KOPT-K1 (cell line): ENCODE measurements around the gene EXD2.

Source experiments
- H3K27ac ChIP-seq: fragments of 200-600 bp; sonication (generic); 2 replicates; pipeline ENCODE4 v1.5.1; 2016; ENCODE audit warnings: antibody characterized with exemption, mild to moderate bottlenecking, low read depth, low read length; ENCODE audit not compliant: poor library complexity, severe bottlenecking
- H3K36me3 ChIP-seq: fragments of 200-600 bp; sonication (generic); 2 replicates; pipeline ENCODE4 v1.5.1; 2017; ENCODE audit warnings: antibody characterized with exemption, mild to moderate bottlenecking, low read length, moderate library complexity; ENCODE audit not compliant: insufficient read depth
- H3K9me3 ChIP-seq: fragments of 200-600 bp; sonication (generic); 2 replicates; pipeline ENCODE4 v1.5.1; 2017; ENCODE audit warnings: antibody characterized with exemption, low read length, mild to moderate bottlenecking; ENCODE audit not compliant: insufficient read depth, poor library complexity, severe bottlenecking

The EXD2 gene

DNA sequence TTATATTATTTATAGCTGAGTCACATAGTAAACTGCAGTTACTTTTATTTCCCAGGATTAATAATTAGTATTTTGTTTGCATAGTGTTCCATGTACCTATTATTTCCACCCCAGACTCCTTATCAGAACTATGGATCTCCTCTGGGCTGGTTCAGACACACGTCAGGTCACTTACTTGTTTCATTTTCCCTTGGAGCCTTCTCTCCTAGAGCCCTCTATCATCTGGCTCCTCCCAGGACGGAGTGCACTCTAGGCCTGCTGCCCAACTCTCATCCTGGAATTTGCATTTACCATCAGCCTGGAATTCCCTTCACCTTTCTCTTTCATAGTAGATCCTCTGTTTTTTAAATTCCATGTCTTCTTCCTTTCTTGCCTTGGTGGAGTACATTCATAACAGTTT is 40.2 kb downstream of the EXD2 start:
- H3K36me3 ChIP-seq = peaks cover 5% of the 10 kb centered on the region; the same call in 1 of the 2 replicates
- H3K9me3 ChIP-seq = no peaks in the 10 kb centered on the region
- H3K27ac ChIP-seq = no peak overlapping the region

DNA sequence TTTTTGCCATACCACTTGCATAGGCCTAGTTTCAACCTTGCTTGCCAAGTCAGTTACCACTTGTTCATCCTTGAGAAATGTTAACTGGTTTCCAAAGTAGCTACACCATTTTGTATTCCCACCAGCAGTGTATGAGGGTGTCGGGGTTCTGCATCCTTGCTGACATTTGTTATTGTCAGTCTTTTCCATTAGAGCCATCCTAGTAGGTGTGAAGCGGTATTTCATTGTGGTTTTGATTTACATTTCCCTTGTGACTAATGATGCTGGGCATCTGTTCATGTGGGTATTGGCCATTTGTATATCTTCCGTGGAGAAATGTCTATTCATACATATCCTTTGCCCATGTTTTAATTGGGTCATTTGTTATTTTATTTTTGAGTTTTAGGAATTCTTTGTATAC is 41.1 kb downstream of the EXD2 start:
- Histone ChIP-seq H3K9me3 (no peaks in the 10 kb centered on the region), H3K36me3 (peaks cover 12% of the 10 kb centered on the region), H3K27ac (no peak overlapping the region)

DNA sequence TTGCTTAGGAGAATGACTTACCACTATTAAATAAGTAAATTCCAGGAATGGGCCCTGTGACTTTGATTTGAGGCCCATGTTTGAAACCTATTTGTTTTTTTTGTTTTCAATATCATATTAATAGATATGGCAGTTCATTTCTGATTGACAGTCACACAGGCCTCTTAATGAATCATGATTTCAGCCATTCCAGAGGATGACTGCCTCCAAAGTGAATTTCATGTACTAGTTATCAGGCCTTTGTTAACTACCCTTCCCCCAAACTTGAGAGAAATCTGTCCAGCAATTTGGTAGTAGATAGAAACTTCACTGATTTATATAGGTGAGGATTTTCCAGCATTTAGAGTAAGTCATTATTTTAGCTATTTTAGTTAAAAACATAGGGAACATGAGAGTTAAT is 42.8 kb downstream of the EXD2 start:
- Histone ChIP-seq H3K9me3 (no peaks in the 10 kb centered on the region), H3K27ac (no peak overlapping the region), H3K36me3 (peaks cover 25% of the 10 kb centered on the region)

DNA sequence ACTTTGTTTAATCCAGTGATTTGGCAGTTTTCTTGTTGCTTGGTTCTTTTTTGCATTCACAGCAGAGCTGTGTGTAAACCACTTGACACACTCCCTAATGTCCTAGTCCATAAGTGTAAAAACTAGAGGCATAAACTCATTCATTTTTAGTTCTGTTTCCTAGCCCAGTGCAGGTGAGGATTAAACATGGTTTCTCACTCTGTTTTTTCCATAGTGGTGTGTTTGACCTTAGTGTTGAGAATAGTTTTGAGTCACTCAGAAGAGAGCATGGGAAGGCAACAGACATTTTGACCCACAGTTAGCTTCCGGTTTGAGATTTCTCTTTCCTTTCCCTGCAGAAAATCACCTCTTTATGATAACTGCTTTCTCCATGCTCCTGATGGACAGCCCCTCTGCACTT is 44.4 kb downstream of the EXD2 start:
- peaks cover 25% of the 10 kb centered on the region for H3K36me3 ChIP-seq
- no peak overlapping the region for H3K27ac ChIP-seq
- no peaks in the 10 kb centered on the region for H3K9me3 ChIP-seq

DNA sequence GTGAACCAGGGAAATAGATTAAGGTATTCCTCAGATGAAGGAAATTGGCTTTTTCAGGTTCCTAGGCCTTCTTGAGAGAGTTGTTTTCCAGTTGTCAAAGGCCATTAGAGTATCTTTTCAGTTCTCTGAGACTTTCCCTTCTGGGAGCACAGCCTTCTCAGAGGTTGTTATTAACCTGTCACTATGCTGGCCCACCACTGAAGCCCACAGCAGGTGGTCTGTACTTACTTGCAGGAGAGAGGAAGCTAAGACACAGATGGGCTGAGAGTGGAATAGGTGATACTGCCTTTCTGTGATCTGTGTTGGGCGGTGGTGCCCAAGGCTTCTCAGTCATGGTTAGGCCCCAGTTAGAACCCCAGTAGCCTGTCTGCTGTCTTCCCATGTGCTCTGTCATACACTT is 45.8 kb downstream of the EXD2 start:
- H3K9me3 ChIP-seq = no peaks in the 10 kb centered on the region
- no peak overlapping the region for H3K27ac ChIP-seq
- H3K36me3 ChIP-seq = peaks cover 25% of the 10 kb centered on the region

DNA sequence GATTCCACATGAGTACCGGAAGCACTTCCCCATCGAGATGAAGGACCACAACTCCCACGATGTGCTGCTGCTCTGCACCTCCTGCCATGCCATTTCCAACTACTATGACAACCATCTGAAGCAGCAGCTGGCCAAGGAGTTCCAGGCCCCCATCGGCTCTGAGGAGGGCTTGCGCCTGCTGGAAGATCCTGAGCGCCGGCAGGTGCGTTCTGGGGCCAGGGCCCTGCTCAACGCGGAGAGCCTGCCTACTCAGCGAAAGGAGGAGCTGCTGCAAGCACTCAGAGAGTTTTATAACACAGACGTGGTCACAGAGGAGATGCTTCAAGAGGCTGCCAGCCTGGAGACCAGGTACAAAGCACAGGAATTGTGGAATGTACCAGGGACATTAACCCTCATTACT is 46.3 kb downstream of the EXD2 start:
- Histone ChIP-seq H3K27ac (no peak overlapping the region), H3K36me3 (peaks cover 25% of the 10 kb centered on the region), H3K9me3 (no peaks in the 10 kb centered on the region)

DNA sequence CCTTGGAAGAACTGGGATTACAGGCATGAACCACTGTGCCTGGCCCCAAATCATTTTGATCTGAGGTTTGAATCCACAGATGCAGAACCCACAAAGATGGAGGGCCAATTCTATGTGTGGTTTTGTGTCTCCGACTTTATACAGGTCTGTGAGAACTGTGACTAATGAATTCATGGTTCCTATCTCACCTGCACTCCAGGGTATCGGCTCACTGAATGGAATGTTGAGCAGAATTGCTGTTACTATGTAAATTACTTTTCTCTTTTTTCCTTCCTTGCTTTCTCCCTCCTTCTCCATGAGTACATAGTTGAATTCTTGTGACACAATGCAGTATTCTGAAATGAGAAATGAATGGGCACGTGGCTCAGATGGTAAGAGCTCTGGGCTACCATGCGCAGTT is 47.6 kb downstream of the EXD2 start:
- Histone ChIP-seq H3K27ac (no peak overlapping the region), H3K9me3 (no peaks in the 10 kb centered on the region), H3K36me3 (peaks cover 25% of the 10 kb centered on the region)

DNA sequence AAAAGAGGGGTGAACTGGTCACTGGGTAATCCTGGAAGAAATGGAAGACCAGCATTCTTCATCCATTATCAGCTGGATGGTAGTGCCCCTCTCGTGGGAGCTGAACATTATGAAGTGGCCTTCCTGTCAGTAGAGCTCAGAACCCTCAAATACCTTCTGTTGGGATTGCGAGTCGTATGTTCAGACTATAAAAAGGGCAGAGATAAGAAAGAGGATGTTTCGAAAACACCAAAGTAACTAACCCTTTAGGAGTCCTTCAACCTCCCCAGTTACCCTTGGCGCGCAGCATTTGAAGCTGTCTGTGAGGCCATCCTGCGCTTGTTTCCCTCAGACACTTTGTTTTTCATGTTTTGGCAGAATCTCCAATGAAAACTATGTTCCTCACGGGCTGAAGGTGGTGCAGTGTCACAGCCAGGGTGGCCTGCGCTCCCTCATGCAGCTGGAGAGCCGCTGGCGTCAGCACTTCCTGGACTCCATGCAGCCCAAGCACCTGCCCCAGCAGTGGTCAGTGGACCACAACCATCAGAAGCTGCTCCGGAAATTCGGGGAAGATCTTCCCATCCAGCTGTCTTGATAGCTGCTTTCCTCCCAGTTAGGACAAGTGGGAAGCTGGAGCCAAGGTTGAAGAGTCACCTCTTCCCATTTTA is 49.4 kb downstream of the EXD2 start:
- peaks cover 25% of the 10 kb centered on the region for H3K36me3 ChIP-seq
- no peak overlapping the region for H3K27ac ChIP-seq
- H3K9me3 ChIP-seq = no peaks in the 10 kb centered on the region

DNA sequence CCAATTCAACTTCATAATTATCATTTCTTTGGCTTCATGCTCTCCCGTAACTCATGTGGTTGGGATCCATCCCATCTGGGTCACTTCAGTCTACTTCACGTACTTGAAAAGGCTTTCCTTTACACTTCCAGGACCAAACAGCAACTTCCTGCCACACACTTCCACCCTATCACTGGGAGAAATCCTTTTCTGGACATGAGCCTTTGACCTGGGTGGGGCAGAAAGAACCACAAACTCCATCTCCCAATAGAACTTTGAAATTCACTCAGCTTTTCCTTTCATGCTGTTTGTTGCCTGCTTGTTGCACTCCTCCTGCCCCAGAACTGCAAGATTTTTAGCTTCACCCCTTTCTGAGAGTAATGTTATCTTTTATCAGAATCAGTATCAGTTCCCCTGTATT is 50.3 kb downstream of the EXD2 start:
- peaks cover 20% of the 10 kb centered on the region; the same call in 1 of the 2 replicates for H3K36me3 ChIP-seq
- no peaks in the 10 kb centered on the region for H3K9me3 ChIP-seq
- no peak overlapping the region for H3K27ac ChIP-seq

DNA sequence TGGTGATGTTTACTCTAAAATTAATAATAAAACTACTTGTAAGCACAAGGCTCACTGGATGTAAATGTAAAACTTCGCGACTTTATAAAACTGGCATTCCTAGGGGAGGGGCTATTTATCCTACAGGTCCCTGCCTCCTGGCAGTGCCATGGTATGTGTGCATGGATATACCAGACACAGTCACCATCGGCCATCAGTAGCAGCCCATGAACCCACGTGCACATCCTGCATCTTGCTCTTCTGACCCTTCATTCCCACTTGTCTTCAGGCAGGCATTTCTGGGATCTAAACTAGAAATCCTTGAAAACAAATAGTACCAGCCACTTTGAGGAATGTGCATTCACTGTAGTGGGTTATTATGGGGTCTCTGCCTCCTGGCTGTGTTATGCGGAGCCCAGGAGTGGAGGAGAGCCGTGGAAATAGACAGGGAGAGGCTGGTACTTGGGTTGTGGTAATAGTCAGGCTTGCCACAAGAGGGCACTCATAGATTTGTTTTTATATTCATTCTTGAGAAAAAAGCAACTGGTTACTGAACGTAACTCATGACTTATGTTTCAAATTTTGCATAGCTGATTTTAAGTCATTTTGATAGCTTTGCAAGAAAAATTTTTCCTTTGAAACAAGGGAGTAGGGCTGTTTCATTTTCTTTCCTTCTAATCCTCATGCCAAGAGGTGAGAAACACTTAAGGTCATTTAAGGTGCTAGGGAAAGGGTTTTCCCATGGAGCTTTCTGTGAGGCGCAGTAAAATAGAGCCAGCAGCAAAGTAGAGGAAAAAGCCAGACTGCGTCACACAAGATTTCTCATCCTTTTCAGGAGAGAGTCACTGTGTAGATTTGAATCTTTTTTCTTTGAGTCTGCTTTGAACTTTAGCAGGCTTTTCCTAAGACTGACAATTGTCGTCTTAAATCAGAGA is 51.3 kb downstream of the EXD2 start:
- no peaks in the 10 kb centered on the region for H3K9me3 ChIP-seq
- H3K36me3 ChIP-seq = peaks cover 11% of the 10 kb centered on the region; the same call in 1 of the 2 replicates
- no peak overlapping the region for H3K27ac ChIP-seq

DNA sequence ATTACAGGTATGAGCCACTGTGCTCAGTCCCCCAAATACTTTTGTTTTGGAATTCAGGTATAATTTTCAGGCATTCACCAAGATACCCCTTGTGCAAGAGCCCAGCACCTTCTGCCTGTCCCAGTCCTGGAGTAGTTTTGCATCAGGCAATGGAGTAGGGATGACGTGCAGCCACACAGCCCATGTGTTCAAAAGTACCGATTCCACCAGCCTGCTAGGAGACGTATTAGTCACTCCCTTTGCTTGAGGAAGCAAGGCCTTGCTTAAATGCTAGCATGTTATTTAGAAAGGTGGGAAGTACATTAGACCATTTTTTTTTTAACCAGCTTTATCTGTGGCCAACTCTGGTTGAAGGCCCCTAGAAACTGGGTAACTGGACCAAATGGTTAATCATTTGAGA is 53.6 kb downstream of the EXD2 start:
- Histone ChIP-seq H3K27ac (no peak overlapping the region), H3K36me3 (no peaks in the 10 kb centered on the region), H3K9me3 (no peaks in the 10 kb centered on the region)

DNA sequence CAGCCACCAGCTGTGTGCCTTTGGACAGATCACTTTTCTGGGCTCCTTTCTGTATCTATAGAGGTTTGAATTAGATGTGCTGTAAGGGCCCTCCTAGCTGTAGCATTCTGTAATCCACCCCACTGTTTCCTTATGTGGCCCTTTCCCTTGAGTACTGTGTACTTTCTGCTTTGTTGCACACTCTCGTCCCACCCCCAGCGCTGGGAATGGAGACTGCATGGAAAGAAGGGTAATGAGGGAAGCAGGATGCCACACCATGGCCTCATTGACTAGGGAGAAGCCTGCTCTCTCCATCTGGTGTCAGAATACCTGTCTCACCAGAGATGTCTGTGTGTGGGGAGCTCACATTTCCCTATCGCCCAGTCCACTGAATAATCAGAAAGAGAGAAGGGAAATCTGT is 55.0 kb downstream of the EXD2 start:
- Histone ChIP-seq H3K27ac (no peak overlapping the region), H3K9me3 (no peaks in the 10 kb centered on the region), H3K36me3 (no peaks in the 10 kb centered on the region)

DNA sequence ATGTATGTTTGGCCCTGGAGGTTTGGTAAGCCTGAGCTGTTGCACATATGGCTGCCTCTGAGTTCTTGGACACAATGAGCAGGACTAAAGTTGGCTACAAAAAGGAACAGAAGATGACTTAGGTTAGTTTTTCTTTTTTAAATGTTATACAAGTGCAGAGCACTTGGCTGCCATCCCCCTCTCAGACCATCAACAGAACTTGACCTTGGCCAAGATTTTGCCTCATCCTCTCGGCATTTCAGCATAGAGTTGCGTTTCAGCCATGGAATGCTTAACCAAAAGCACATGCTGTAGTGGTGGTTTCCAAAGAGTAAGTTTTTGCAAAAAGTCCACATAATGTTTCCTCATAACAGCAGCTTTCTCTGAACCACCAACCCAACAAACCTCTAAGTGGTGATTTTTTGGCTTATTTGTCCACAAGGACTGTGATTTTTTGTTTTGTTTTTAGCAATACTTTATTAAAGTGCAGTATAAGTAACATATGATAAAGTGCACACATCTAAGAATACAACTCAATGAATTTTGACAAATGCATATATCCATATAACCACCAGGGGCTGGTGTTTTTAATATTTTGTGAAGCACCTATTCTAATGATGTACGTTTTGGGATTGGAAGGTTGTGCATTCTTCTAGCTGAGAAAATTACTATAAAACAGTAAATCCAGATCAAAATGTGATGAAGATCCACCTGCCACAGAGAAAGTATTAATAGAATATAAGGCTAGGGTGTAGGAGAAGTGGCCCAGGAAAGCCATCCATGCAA is 56.6 kb downstream of the EXD2 start:
- Histone ChIP-seq H3K9me3 (no peaks in the 10 kb centered on the region), H3K27ac (no peak overlapping the region), H3K36me3 (no peaks in the 10 kb centered on the region)

DNA sequence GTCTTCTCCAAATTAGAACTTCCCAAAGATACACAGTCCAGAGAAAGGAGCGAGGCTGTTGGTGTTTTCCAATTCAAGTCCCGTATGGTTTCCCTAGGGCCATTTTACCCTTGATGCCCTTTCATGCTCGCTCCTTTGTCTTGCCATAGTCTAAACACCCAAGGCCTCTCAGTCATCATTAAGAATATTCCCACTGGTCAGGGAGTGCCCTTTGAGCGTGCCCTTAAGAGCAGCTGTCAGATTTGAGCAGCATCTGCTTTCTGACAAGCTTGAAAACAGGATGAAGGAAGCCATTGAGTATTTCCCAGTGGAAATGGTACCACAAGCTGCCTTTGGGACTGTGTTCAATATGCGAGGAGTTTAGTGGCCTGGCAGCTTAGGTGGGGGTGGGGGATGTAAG is 58.3 kb downstream of the EXD2 start:
- no peak overlapping the region for H3K27ac ChIP-seq
- no peaks in the 10 kb centered on the region for H3K9me3 ChIP-seq
- no peaks in the 10 kb centered on the region for H3K36me3 ChIP-seq

DNA sequence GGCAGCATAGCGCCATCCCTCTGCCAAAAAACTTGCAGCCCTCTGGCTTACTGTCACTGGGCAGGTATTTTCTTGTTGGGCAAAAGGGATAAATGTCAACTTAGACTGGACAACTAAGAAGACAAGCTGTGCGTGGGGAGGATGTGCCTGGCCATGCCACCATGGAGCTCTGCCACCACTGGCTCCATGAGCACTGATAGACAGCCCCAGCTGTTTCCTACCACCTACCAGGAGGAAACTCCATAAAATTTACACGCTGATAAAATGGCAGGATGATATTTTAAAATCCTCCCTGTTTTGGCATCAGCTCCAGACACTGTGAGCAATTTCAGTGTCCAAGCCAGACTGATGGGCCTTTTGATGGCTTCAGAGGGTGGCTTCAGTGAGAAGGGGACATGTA is 61.6 kb downstream of the EXD2 start:
- Histone ChIP-seq H3K36me3 (no peaks in the 10 kb centered on the region), H3K9me3 (no peaks in the 10 kb centered on the region), H3K27ac (no peak overlapping the region)
